AG09319 (cell line): ENCODE measurements around the gene GGNBP2.

Experiments
- DNase-seq: peaks from one replicate; pipeline ENCODE4 v3.0.0-alpha.2; 2010; ENCODE audit warnings: low read depth; ENCODE audit errors: extremely low read depth
- TF ChIP-seq, protein P1 (sequence below): IDR thresholded peaks from 2 replicates; pipeline ENCODE4 v1.5.1; 2011; ENCODE audit warnings: low read depth, mild to moderate bottlenecking, inconsistent platforms, low read length, moderate library complexity

GGNBP2 gene

DNA sequence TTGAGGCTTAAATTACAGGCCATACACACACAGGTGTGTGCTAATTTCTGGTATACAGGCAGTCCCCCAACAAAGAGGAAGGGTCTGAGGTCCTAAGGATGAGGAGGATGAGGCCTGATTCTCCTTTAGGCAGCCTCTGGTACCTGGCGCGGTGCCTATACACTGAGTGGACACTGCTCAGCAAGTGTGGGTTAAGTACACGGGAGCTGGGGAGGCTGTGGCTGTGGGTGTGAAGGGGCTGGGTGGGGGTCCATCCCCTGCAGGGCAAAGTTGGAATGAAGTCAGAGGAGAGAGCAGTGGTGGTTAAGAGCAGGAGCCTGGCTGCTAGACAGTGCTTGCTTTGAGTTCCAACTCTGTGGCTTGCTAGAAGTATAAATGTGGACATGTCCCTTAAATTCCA lies 67.6 kb downstream of the GGNBP2 start:
- TF ChIP-seq, protein P1, sequence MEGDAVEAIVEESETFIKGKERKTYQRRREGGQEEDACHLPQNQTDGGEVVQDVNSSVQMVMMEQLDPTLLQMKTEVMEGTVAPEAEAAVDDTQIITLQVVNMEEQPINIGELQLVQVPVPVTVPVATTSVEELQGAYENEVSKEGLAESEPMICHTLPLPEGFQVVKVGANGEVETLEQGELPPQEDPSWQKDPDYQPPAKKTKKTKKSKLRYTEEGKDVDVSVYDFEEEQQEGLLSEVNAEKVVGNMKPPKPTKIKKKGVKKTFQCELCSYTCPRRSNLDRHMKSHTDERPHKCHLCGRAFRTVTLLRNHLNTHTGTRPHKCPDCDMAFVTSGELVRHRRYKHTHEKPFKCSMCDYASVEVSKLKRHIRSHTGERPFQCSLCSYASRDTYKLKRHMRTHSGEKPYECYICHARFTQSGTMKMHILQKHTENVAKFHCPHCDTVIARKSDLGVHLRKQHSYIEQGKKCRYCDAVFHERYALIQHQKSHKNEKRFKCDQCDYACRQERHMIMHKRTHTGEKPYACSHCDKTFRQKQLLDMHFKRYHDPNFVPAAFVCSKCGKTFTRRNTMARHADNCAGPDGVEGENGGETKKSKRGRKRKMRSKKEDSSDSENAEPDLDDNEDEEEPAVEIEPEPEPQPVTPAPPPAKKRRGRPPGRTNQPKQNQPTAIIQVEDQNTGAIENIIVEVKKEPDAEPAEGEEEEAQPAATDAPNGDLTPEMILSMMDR = no peak
- DNase-seq = no peak

DNA sequence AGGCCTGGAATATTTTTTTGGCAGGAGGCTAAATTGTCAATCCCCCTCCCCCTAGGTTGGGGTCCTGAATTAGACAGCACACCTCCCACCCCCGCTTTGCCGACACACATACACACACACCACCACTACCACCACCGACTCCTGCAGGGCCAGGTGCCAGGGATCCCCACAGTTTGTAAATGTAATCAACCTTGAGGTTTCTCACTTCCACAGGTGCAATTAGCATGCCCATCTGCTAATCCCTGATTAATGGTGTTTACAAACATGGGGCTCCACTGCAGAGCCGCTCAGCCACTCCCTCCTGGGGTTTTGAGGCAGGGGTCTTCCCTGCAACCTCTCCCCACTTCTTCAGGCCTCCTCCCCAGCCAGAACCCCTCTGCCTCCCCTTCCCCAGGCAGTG lies 68.4 kb downstream of the GGNBP2 start:
- TF ChIP-seq, protein P1 = no peak
- no peak for DNase-seq

DNA sequence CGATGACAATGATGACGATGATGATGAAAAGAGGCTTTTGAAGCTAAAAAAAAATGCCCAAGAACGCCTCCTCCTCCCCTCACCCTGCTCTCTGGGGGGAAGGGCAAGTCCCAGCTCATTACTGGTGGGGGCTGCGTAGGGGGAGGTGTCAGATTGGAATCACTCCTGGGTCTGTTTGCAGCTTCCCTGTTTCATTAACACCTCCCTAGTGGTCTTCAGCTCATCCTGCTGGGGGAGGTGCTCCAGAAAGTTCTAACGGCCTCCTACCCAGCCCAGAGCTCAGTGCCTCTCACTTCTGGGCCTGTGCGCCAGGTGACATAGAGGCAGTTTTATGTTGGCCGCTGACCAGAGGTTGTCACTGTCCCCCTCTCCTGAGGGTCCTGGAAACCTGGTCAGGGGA lies 69.4 kb downstream of the GGNBP2 start:
- TF ChIP-seq, protein P1 = no peak
- DNase-seq = no peak

DNA sequence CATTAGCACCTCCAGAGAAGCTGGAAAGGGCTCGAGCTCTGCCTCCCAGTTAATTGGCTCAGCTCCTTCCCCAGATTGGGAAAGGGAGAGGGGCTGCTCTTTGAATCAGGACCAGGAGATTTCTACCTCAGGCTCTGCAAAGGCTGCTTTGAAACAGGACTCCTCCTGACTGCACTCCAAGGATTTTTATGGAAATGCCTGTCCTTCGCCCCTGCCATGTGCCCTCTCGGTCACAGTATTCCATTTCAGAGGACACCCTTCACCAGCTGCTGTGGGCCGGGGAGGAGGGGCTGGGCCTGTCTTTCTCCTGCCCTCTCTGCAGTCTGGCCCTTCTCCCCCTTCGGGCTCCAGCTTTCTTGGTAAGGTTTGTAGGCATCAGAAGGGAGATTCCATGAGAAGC lies 70.2 kb downstream of the GGNBP2 start:
- DNase-seq = no peak
- TF ChIP-seq, protein P1 = no peak

DNA sequence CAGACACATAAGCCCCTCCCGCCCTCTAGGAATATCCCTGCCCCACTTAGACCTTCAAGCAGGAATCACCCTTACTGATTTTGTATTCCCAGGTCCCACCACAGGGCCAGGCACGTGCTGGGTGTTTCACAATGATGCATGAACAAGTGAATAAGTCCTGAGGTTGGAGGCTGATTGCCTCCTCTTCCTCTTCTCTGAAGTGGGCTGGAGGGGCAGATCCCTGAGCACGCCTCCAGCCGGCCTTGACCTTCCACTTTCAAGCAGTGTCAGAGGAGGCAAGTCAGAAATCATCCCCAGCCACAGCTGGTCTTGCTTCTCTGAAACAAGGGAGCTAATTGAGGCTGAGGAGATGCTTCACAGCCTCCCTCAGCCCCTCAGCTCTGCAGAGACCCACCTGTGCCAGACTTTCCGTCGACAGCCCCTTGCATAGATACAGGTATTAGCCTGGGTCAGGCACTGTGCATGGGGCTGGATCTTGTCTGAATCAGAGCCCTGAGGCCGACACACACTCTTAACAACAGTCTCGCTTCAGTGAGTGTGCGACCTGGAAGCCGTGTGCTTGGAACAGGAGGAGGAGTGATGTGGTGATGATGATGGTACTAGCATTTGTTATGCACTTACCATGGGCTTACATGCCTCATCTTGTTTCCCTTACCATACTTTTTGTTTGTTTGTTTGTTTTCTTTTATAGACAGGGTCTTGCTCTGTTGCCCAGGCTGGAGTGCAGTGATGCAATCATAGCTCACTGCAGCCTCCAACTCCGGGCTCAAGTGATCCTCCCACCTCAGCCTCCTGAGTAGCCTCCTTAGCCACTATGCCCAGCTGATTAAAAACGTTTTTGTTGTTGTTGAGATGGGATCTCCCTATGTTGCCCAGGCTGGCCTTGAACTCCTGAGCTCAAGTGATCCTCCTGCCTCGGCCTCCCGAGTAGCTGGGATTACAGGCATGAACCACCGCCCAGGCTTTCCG lies 71.6 kb downstream of the GGNBP2 start:
- TF ChIP-seq, protein P1 = no peak
- DNase-seq = no peak

DNA sequence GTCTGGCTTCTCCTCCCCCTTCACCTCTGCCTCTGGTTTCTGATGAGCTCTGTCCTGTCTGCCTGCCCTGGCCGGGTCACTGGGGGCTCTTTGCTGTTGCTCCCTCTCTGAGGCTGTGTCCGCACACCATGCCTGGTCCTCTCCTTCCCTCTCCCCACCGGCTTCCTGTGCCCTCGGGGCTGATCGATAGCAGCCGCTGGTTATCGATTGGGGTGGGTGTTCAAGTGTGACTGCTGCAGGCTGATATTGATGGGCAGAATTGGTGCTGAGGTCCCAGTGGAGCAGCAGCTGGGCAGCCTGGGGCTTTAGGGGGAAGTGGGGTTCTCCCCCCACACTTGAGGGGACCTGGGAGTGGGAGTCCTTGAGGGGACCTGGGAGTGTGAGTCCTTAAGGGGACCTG lies 73.1 kb downstream of the GGNBP2 start:
- TF ChIP-seq, protein P1 = no peak
- DNase-seq = no peak

DNA sequence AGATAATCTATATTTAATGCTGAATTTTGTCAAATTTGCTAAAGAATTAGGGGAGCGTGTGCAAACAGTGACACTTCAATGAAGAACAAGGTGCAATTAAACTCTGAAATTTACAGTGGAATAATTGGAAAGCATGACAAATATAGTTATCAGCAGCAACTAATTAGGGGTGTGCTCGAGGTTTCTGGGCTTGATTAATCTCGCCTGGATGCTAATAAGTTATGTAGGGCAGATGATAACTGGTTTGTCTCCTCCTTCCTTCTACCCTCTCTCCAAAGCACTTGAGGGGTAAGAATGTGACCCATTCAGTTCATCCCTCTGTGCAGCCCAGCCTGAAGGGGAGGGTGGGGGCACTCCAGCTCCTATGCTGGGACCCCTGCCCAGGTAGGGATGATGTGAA lies 78.6 kb downstream of the GGNBP2 start:
- no peak for DNase-seq
- TF ChIP-seq, protein P1 = no peak
